Mesenchymal stem cell (in vitro differentiated cells and primary cell): ENCODE measurements around the gene GPNMB.

ENCODE experiments used
- DNase-seq: peaks from one replicate; pipeline ENCODE4 v3.0.0-alpha.2; 2013
- H2AFZ ChIP-seq: one replicate; pipeline ENCODE4 v1.6.1; 2013; ENCODE audit warnings: low read depth, mild to moderate bottlenecking, control low read depth, inconsistent platforms, low read length, moderate library complexity
- H2AK5ac ChIP-seq: 2 replicates; pipeline ENCODE4 v1.6.1; 2013; ENCODE audit warnings: low read length, moderate library complexity, mild to moderate bottlenecking, inconsistent platforms; ENCODE audit not compliant: severe bottlenecking
- H2BK120ac ChIP-seq: one replicate; pipeline ENCODE4 v1.6.1; 2013; ENCODE audit warnings: low read depth, mild to moderate bottlenecking, inconsistent platforms, low read length, moderate library complexity
- H2BK12ac ChIP-seq, 2 experiments: one replicate each; pipeline ENCODE4 v1.6.1; 2013; ENCODE audit warnings: inconsistent platforms in 2 of 2, low read length in 2 of 2, mild to moderate bottlenecking in 2 of 2, moderate library complexity in 2 of 2, control low read depth in 1 of 2
- H2BK15ac ChIP-seq: one replicate; pipeline ENCODE4 v1.6.1; 2013; ENCODE audit warnings: mild to moderate bottlenecking, low read depth, inconsistent platforms; ENCODE audit not compliant: poor library complexity, severe bottlenecking
- H2BK5ac ChIP-seq: 2 replicates; pipeline ENCODE4 v1.6.1; 2013; ENCODE audit warnings: low read depth, mild to moderate bottlenecking, low read length, control low read depth, inconsistent platforms; ENCODE audit not compliant: poor library complexity, severe bottlenecking
- H3K14ac ChIP-seq, 2 experiments: one replicate each; pipeline ENCODE4 v1.6.1; 2013; ENCODE audit warnings: inconsistent platforms in 2 of 2, low read length in 2 of 2, control low read depth in 1 of 2, mild to moderate bottlenecking in 1 of 2, moderate library complexity in 1 of 2
- H3K18ac ChIP-seq, 2 experiments: one replicate each; pipeline ENCODE4 v1.6.1; 2013; ENCODE audit warnings: inconsistent platforms in 2 of 2, low read length in 2 of 2, control low read depth in 1 of 2, low read depth in 1 of 2, mild to moderate bottlenecking in 1 of 2
- H3K23ac ChIP-seq, 2 experiments: one replicate each; pipeline ENCODE4 v1.6.1; 2013; ENCODE audit warnings: inconsistent platforms in 2 of 2, low read length in 2 of 2, mild to moderate bottlenecking in 2 of 2, moderate library complexity in 2 of 2, control low read depth in 1 of 2
- H3K27ac ChIP-seq: 2 replicates; pipeline ENCODE4 v1.5.1; 2013; ENCODE audit warnings: mild to moderate bottlenecking, moderate library complexity, low read length, control low read depth, inconsistent platforms; ENCODE audit not compliant: poor library complexity, severe bottlenecking
- H3K27me3 ChIP-seq, 2 experiments: 2 replicates each; pipeline versions ENCODE4 v1.6.1 to v1.7.0; 2013; ENCODE audit warnings: low read length in 2 of 2, mild to moderate bottlenecking in 2 of 2, moderate library complexity in 2 of 2, control low read depth in 1 of 2, inconsistent platforms in 1 of 2; ENCODE audit not compliant: control insufficient read depth in 1 of 2, insufficient read depth in 1 of 2
- H3K36me3 ChIP-seq, 2 experiments: 2 replicates each; pipeline versions ENCODE4 v1.6.1 to v1.7.0; 2013; ENCODE audit warnings: low read length in 2 of 2, control low read depth in 1 of 2, inconsistent platforms in 1 of 2, low read depth in 1 of 2, mild to moderate bottlenecking in 1 of 2; ENCODE audit not compliant: insufficient read depth in 2 of 2, control insufficient read depth in 1 of 2
- H3K4ac ChIP-seq, 2 experiments: one replicate each; pipeline ENCODE4 v1.6.1; 2013; ENCODE audit warnings: inconsistent platforms in 2 of 2, low read length in 2 of 2, mild to moderate bottlenecking in 2 of 2, moderate library complexity in 2 of 2, control low read depth in 1 of 2, low read depth in 1 of 2
- H3K4me1 ChIP-seq: 2 replicates; pipeline ENCODE4 v1.6.1; 2013; ENCODE audit warnings: low read depth, low read length, control low read depth; ENCODE audit not compliant: control insufficient read depth, insufficient read depth
- H3K4me2 ChIP-seq: 2 replicates; pipeline ENCODE4 v1.6.1; 2013; ENCODE audit warnings: low read length, mild to moderate bottlenecking, inconsistent platforms; ENCODE audit not compliant: poor library complexity, severe bottlenecking
- H3K4me3 ChIP-seq, 2 experiments: 2 replicates each; pipeline versions ENCODE4 v1.5.1 to v1.7.0; 2013; ENCODE audit warnings: low read length in 2 of 2, mild to moderate bottlenecking in 2 of 2, control low read depth in 1 of 2, low read depth in 1 of 2; ENCODE audit not compliant: insufficient read depth in 1 of 2
- H3K79me1 ChIP-seq: replicated peaks from 2 replicates; pipeline ENCODE4 v1.6.1; 2013; ENCODE audit warnings: mild to moderate bottlenecking, control low read depth, low read length, inconsistent platforms; ENCODE audit not compliant: poor library complexity, severe bottlenecking
- H3K9ac ChIP-seq: 2 replicates; pipeline ENCODE4 v1.7.0; 2013; ENCODE audit warnings: mild to moderate bottlenecking, low read length, moderate library complexity
- H3K9me3 ChIP-seq: 2 replicates; pipeline ENCODE4 v1.7.0; 2013; ENCODE audit warnings: mild to moderate bottlenecking, low read length; ENCODE audit not compliant: control insufficient read depth
- H4K8ac ChIP-seq: one replicate; pipeline ENCODE4 v1.6.1; 2013; ENCODE audit warnings: inconsistent platforms, mild to moderate bottlenecking, low read length, moderate library complexity
- H4K91ac ChIP-seq: one replicate; pipeline ENCODE4 v1.6.1; 2013; ENCODE audit warnings: mild to moderate bottlenecking, low read length, inconsistent platforms
- WGBS: methylation state at CpG from one replicate; pipeline ENCODE4 v1.1.7; 2013; ENCODE audit warnings: mixed read lengths; 5-methylcytosine and 5-hydroxymethylcytosine counted together

GPNMB gene

DNA sequence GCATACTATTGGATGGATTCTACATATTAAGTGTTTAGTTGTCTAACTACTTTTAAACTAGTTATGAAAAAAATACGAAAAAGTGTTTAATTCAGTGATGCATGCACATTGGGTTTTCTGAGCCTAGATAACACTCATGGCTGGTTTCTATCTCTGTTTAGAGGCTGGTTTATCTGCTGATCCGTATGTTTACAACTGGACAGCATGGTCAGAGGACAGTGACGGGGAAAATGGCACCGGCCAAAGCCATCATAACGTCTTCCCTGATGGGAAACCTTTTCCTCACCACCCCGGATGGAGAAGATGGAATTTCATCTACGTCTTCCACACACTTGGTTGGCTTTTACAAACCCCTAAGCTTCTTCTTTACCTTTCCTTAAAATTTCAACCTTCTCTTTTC, 10.2 kb downstream of the GPNMB start:
- Histone ChIP-seq H2BK15ac (no peak overlapping the region), H3K36me3 (peaks cover 0 to 99% of the 10 kb centered on the region in 2 experiments), H3K4me2 (no peak overlapping the region), H2BK12ac (no peak overlapping the region), H3K27me3 (no peaks in the 10 kb centered on the region), H3K79me1 (no peaks in the 10 kb centered on the region), H3K27ac (no peak overlapping the region), H3K4ac (no peak overlapping the region), H2BK120ac (no peak overlapping the region), H2AFZ (no peak overlapping the region), H3K18ac (no peak overlapping the region), H3K23ac (no peak overlapping the region), H3K14ac (no peak overlapping the region), H3K9me3 (no peaks in the 10 kb centered on the region), H2BK5ac (no peak overlapping the region), H4K91ac (no peak overlapping the region), H2AK5ac (no peak overlapping the region), H4K8ac (no peak overlapping the region), H3K4me1 (peaks cover 3% of the 10 kb centered on the region), H3K9ac (no peak overlapping the region), H3K4me3 (no peak overlapping the region)
- WGBS = 83% methylated on average over 6 of the region's 7 CpGs
- no peak for DNase-seq

DNA sequence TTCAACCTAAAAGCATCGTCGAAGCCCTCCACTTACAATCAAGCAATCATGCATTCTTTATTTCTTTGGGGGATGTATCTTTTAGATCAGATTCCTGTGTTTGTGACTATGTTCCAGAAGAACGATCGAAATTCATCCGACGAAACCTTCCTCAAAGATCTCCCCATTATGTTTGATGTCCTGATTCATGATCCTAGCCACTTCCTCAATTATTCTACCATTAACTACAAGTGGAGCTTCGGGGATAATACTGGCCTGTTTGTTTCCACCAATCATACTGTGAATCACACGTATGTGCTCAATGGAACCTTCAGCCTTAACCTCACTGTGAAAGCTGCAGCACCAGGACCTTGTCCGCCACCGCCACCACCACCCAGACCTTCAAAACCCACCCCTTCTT, 13.8 kb downstream of the GPNMB start:
- H3K18ac ChIP-seq = no peak overlapping the region
- H3K79me1 ChIP-seq = no peaks in the 10 kb centered on the region
- H3K4ac ChIP-seq = no peak overlapping the region
- no peak for DNase-seq
- no peak overlapping the region for H3K23ac ChIP-seq
- H3K14ac ChIP-seq = no peak overlapping the region
- no peaks in the 10 kb centered on the region for H3K9me3 ChIP-seq
- H4K8ac ChIP-seq = no peak overlapping the region
- no peak overlapping the region for H2AK5ac ChIP-seq
- no peak overlapping the region for H2BK120ac ChIP-seq
- H3K4me3 ChIP-seq = no peak overlapping the region
- 83% methylated on average over 8 of the region's 10 CpGs for WGBS
- H2BK12ac ChIP-seq = no peak overlapping the region
- no peak overlapping the region for H3K4me2 ChIP-seq
- no peak overlapping the region for H2AFZ ChIP-seq
- H4K91ac ChIP-seq = no peak overlapping the region
- H3K36me3 ChIP-seq = peaks cover 0 to 99% of the 10 kb centered on the region in 2 experiments
- H3K27me3 ChIP-seq = no peaks in the 10 kb centered on the region
- no peak overlapping the region for H2BK15ac ChIP-seq
- H3K4me1 ChIP-seq = no peaks in the 10 kb centered on the region
- H3K27ac ChIP-seq = no peak overlapping the region
- no peak overlapping the region for H2BK5ac ChIP-seq
- H3K9ac ChIP-seq = no peak overlapping the region

DNA sequence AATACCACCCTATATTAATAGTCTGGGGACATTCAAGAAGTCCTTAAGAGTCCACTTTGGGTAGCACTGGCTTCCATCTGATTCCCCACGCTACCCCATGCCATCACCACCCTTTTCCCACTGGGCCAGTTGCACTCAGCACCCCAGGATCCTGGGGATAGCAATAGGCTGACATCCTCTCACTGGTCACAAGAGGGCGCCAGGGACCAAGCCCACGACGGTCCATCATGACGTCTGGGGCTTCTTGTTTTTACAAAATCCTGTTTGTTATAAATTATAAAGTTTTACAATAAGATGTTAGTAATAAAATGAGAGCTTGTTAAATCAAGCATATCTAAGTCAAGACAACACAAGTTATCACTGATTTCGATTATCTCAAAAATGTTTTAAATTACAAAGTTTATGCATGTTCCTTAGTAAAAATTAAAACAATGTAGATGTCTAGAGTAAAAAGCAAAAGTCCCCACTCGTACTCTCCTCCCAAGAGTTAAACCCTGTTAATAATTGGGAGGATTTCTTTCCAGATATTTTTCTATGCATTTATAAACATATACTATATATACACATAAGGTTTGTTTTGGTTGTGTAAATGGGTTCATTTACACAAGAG, 15.4 kb downstream of the GPNMB start:
- H2AFZ ChIP-seq = no peak overlapping the region
- no peak overlapping the region for H3K23ac ChIP-seq
- DNase-seq = peak; percentile 74
- H3K9me3 ChIP-seq = no peaks in the 10 kb centered on the region
- no peak overlapping the region for H3K4me3 ChIP-seq
- H2BK120ac ChIP-seq = no peak overlapping the region
- no peaks in the 10 kb centered on the region for H3K27me3 ChIP-seq
- H3K4me1 ChIP-seq = no peaks in the 10 kb centered on the region
- peaks cover 0 to 97% of the 10 kb centered on the region in 2 experiments for H3K36me3 ChIP-seq
- no peak overlapping the region for H4K91ac ChIP-seq
- H3K79me1 ChIP-seq = no peaks in the 10 kb centered on the region
- no peak overlapping the region for H2BK5ac ChIP-seq
- H3K14ac ChIP-seq = no peak overlapping the region
- no peak overlapping the region for H3K27ac ChIP-seq
- no peak overlapping the region for H4K8ac ChIP-seq
- no peak overlapping the region for H2BK12ac ChIP-seq
- no peak overlapping the region for H3K4me2 ChIP-seq
- no peak overlapping the region for H3K4ac ChIP-seq
- WGBS = 0% methylated on average over 1 of the region's 7 CpGs
- H2AK5ac ChIP-seq = no peak overlapping the region
- H3K9ac ChIP-seq = no peak overlapping the region
- no peak overlapping the region for H3K18ac ChIP-seq
- no peak overlapping the region for H2BK15ac ChIP-seq

DNA sequence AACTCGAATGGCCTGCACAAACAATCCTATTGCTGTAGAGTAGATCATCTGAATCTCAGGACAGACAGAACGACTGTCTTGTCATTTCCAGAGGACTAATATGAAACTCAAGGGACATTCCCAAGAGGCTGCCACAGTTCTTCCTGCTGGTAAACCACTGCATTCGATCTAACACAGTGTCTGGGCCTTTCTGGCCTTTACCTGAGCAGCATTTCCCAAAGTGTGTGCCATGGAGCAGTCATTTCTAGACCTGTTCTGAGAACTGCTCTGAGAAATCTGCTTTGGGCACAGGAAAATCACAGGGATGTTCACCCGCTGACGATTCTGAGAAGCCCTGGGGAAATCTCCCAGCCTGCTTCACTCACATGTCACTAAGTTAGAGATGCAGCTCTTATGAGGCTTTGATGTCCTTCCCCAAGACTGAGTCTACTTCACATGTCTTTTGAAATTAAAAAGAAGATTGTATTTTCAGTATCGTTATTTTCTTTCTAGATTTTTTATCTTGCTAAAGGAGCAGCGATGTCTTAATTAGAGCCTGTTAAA, 18.4 kb downstream of the GPNMB start:
- DNase-seq = no peak
- Histone ChIP-seq H3K36me3 (peaks cover 0 to 97% of the 10 kb centered on the region in 2 experiments), H2AK5ac (no peak overlapping the region), H2BK12ac (no peak overlapping the region), H3K9me3 (no peaks in the 10 kb centered on the region), H3K4me3 (no peak overlapping the region), H3K23ac (no peak overlapping the region), H3K27ac (no peak overlapping the region), H2BK15ac (no peak overlapping the region), H3K14ac (no peak overlapping the region), H3K4me2 (no peak overlapping the region), H3K18ac (no peak overlapping the region), H3K4me1 (no peaks in the 10 kb centered on the region), H3K79me1 (no peaks in the 10 kb centered on the region), H2AFZ (no peak overlapping the region), H4K91ac (no peak overlapping the region), H4K8ac (no peak overlapping the region), H3K27me3 (no peaks in the 10 kb centered on the region), H3K4ac (no peak overlapping the region), H2BK120ac (no peak overlapping the region), H2BK5ac (no peak overlapping the region), H3K9ac (no peak overlapping the region)
- 85% methylated on average over 5 of the region's 7 CpGs for WGBS
